GM12875 (cell line): Measurements from ENCODE around the gene ACAP3.

Source experiments
- H3K4me3 ChIP-seq: one replicate; pipeline ENCODE4 v1.5.1; 2011; ENCODE audit warnings: low read depth, low read length, control low read depth
- CTCF ChIP-seq: IDR thresholded peaks from 2 replicates; pipeline ENCODE4 v1.5.1; 2011; ENCODE audit warnings: low read depth, mild to moderate bottlenecking, control low read depth, inconsistent platforms, low read length, moderate library complexity, borderline replicate concordance; ENCODE audit not compliant: insufficient read depth

ACAP3 gene

GRCh38 chr1:1272341-1273208, 35.2 kb downstream of the ACAP3 start:
- TF ChIP-seq CTCF = no peak
- H3K4me3 ChIP-seq = peak overlapping the region; percentile 77

GRCh38 chr1:1270813-1271212, 36.9 kb downstream of the ACAP3 start:
- TF ChIP-seq CTCF = no peak
- H3K4me3 ChIP-seq = no peak overlapping the region

GRCh38 chr1:1268284-1268682, 39.4 kb downstream of the ACAP3 start:
- no peak for TF ChIP-seq CTCF

GRCh38 chr1:1267488-1268283, 40.0 kb downstream of the ACAP3 start:
- H3K4me3 ChIP-seq = no peak overlapping the region
- TF ChIP-seq CTCF = no peak

More at GRCh38 chr1:1268284-1268682, 39.4 kb downstream of the ACAP3 start:
- H3K4me3 ChIP-seq = no peak overlapping the region

GRCh38 chr1:1264868-1265272, 42.9 kb downstream of the ACAP3 start:
- no peak overlapping the region for H3K4me3 ChIP-seq
- TF ChIP-seq CTCF = 0 out of 2 replicates have a peak, but pooled peaks have one; percentile 7

- no peak overlapping the region for H3K4me3 ChIP-seq
- TF ChIP-seq CTCF = no peak
Observed at GRCh38 chr1:1264026-1264425, 43.7 kb downstream of the ACAP3 start.
